A549 (cell line): Measurements from ENCODE around the gene BPIFB4. TPM values are rescaled to one million over a fixed set of nuclear protein-coding genes. Genes with fewer than 3 reads are reported as not detected.

ENCODE experiments used
- ATAC-seq, 2 experiments: fragments of 200-7000 bp in 1 of 2; fragments of >200 bp in 1 of 2; cut with Nextera tagmentation in 1 of 2; cut with Tn5 transposase in 1 of 2; 3 replicates each; pipeline versions ENCODE4 v1.8.0 to v1.9.1; 2018 to 2020; ENCODE audit warnings: mild to moderate bottlenecking in 1 of 2, moderate library complexity in 1 of 2
- CTCF ChIA-PET: fragments of 300-600 bp; sonication (Branson Sonifier 250); formaldehyde crosslinking; extraction: SDS; loops from one replicate; lab custom pipeline; 2021; ENCODE audit warnings: antibody characterized with exemption, inconsistent platforms; lab: Yijun Ruan, JAX
- POLR2A ChIA-PET: fragments of 350-600 bp; formaldehyde crosslinking; extraction: SDS; loops from one replicate; lab custom pipeline; 2021; ENCODE audit warnings: antibody characterized with exemption, inconsistent platforms; lab: Yijun Ruan, JAX
- DNase-seq, 2 experiments: peaks; one replicate each; pipeline versions ENCODE4 v3.0.0 to v3.0.0-alpha.2; 2011 to 2016; ENCODE audit warnings: low read depth in 1 of 2, low spot score in 1 of 2
- FAIRE-seq: peaks from 2 replicates; lab custom pipeline; 2011; peaks lifted over from hg19 to GRCh38; lab: Jason Lieb, UNC
- H3K27ac ChIP-seq, 2 experiments: fragments of >200 bp; sonication (Bioruptor Twin); formaldehyde crosslinking; 3 replicates each; pipeline ENCODE4 v1.5.1; 2016 to 2017
- H3K4me1 ChIP-seq: fragments of >200 bp; sonication (Bioruptor Twin); formaldehyde crosslinking; 3 replicates; pipeline ENCODE4 v1.6.1; 2016
- H3K4me2 ChIP-seq: fragments of >200 bp; sonication (Bioruptor Twin); formaldehyde crosslinking; 3 replicates; pipeline ENCODE4 v1.6.1; 2016
- H3K4me3 ChIP-seq: fragments of >200 bp; sonication (Bioruptor Twin); formaldehyde crosslinking; 3 replicates; pipeline ENCODE4 v1.5.1; 2016
- H3K9me3 ChIP-seq: fragments of >200 bp; sonication (Bioruptor Twin); formaldehyde crosslinking; 3 replicates; pipeline ENCODE4 v1.6.1; 2016
- ATOH8 ChIP-seq: fragments of 250-450 bp; sonication (Bioruptor Pico); IDR thresholded peaks from 2 replicates; pipeline ENCODE4 v1.5.0; 2020; ENCODE audit warnings: low read depth, mild to moderate bottlenecking, moderate library complexity
- CEBPB ChIP-seq, 2 experiments: fragments of >200 bp in 1 of 2; sonication (Bioruptor Twin) in 1 of 2; formaldehyde crosslinking in 1 of 2; IDR thresholded peaks; 2 replicates each; pipeline ENCODE4 v1.6.1; 2012 to 2016
- CHD2 ChIP-seq: fragments of 150-350 bp; IDR thresholded peaks from 2 replicates; pipeline ENCODE4 v1.6.1; 2014; ENCODE audit warnings: low read length; ENCODE audit not compliant: partially characterized antibody
- E2F6 ChIP-seq: IDR thresholded peaks from 2 replicates; pipeline ENCODE4 v1.6.1; 2012; ENCODE audit warnings: low read depth, borderline replicate concordance
- EHMT2 ChIP-seq: fragments of 200-600 bp; sonication (generic); IDR thresholded peaks from 2 replicates; pipeline ENCODE4 v1.6.1; 2016; ENCODE audit warnings: antibody characterized with exemption, low read depth, mild to moderate bottlenecking, moderate library complexity
- ELK1 ChIP-seq: fragments of 150-350 bp; IDR thresholded peaks from 2 replicates; pipeline ENCODE4 v1.6.1; 2014; ENCODE audit warnings: low read depth, mild to moderate bottlenecking, low read length
- ESRRA ChIP-seq: fragments of 150-350 bp; IDR thresholded peaks from 2 replicates; pipeline ENCODE4 v1.6.1; 2014; ENCODE audit warnings: mild to moderate bottlenecking, low read length, borderline replicate concordance
- FOSB ChIP-seq: fragments of 250-450 bp; sonication (Bioruptor Pico); IDR thresholded peaks from 2 replicates; pipeline ENCODE4 v1.5.0; 2020; ENCODE audit warnings: mild to moderate bottlenecking, moderate library complexity
- HEYL ChIP-seq: fragments of 250-450 bp; sonication (Bioruptor Pico); IDR thresholded peaks from 2 replicates; pipeline ENCODE4 v1.8.0; 2021; ENCODE audit warnings: mild to moderate bottlenecking, moderate library complexity
- HOXA7 ChIP-seq: fragments of 250-450 bp; sonication (Bioruptor Pico); IDR thresholded peaks from 2 replicates; pipeline ENCODE4 v1.5.0; 2020; ENCODE audit warnings: mild to moderate bottlenecking, moderate library complexity
- HOXB13 ChIP-seq: fragments of 250-450 bp; sonication (Bioruptor Pico); IDR thresholded peaks from 2 replicates; pipeline ENCODE4 v1.5.0; 2020; ENCODE audit warnings: low read depth, mild to moderate bottlenecking, moderate library complexity
- JUNB ChIP-seq: fragments of >200 bp; sonication (Bioruptor Twin); formaldehyde crosslinking; IDR thresholded peaks from 2 replicates; pipeline ENCODE4 v1.6.1; 2016
- KDM5A ChIP-seq: fragments of 200-600 bp; sonication (generic); IDR thresholded peaks from 2 replicates; pipeline ENCODE4 v1.6.1; 2016; ENCODE audit warnings: antibody characterized with exemption, mild to moderate bottlenecking
- MAZ ChIP-seq: fragments of 150-350 bp; IDR thresholded peaks from 2 replicates; pipeline ENCODE4 v1.6.1; 2014; ENCODE audit warnings: antibody characterized with exemption, low read depth, low read length, borderline replicate concordance
- NR3C1 ChIP-seq: fragments of >200 bp; sonication (Bioruptor Twin); formaldehyde crosslinking; IDR thresholded peaks from 3 replicates; pipeline ENCODE4 v1.6.1; 2017
- PHF8 ChIP-seq: fragments of 200-600 bp; sonication (generic); IDR thresholded peaks from 2 replicates; pipeline ENCODE4 v1.6.1; 2016; ENCODE audit warnings: low read depth, mild to moderate bottlenecking, antibody characterized with exemption, moderate library complexity, borderline replicate concordance
- RARB ChIP-seq: fragments of 250-450 bp; sonication (Bioruptor Pico); IDR thresholded peaks from 2 replicates; pipeline ENCODE4 v1.8.0; 2021; ENCODE audit warnings: mild to moderate bottlenecking, moderate library complexity
- RCOR1 ChIP-seq: fragments of 150-350 bp; IDR thresholded peaks from 2 replicates; pipeline ENCODE4 v1.6.1; 2014; ENCODE audit warnings: antibody characterized with exemption, low read length, low read depth
- REST ChIP-seq: fragments of 200-600 bp; sonication (generic); IDR thresholded peaks from 2 replicates; pipeline ENCODE4 v1.6.1; 2016; ENCODE audit warnings: antibody characterized with exemption, mild to moderate bottlenecking, moderate library complexity
- TP53 ChIP-seq: fragments of 250-450 bp; sonication (Bioruptor Pico); IDR thresholded peaks from 2 replicates; pipeline ENCODE4 v1.5.0; 2021; ENCODE audit warnings: mild to moderate bottlenecking, moderate library complexity
- USF2 ChIP-seq: fragments of 450-650 bp; IDR thresholded peaks from 2 replicates; pipeline ENCODE4 v1.6.1; 2014; ENCODE audit warnings: antibody characterized with exemption
- ZFP36 ChIP-seq: fragments of 450-650 bp; IDR thresholded peaks from 2 replicates; pipeline ENCODE4 v1.6.1; 2014; ENCODE audit warnings: borderline replicate concordance; ENCODE audit not compliant: partially characterized antibody
- ZSCAN20 ChIP-seq: fragments of 250-450 bp; sonication (Bioruptor Pico); IDR thresholded peaks from 2 replicates; pipeline ENCODE4 v1.8.0; 2022; ENCODE audit warnings: mild to moderate bottlenecking, moderate library complexity
- WGBS: methylation state at CpG from one replicate; pipeline ENCODE4 v1.1.6; 2017; ENCODE audit errors: missing lambda C conversion rate; 5-methylcytosine and 5-hydroxymethylcytosine counted together
- polyA plus RNA-seq, 4 experiments: library from polyadenylated mRNA; depleted of rRNA in 3 of 4; stranded (reverse); fragments of >200 nt; fragmentation: RNase III in 1 of 4; extraction: RNeasy Plus Mini Kit Qiagen cat#74134 plus additional on column Dnase treatment in 1 of 4; gene quantifications; 2 replicates in 3 of 4; 3 replicates in 1 of 4; pipeline ENCODE4 v1.2.3, GENCODE V29; 2011 to 2017

The BPIFB4 gene
- polyA plus RNA-seq, 2 of the 4 experiments (the other 2 are of a cell fraction), result not detected

GRCh38 chr20:33071198-33071597 lies 8.2 kb upstream of the BPIFB4 start:
- no peak overlapping the region for H3K4me2 ChIP-seq

GRCh38 chr20:33072362-33072761 lies 7.1 kb upstream of the BPIFB4 start:
- POLR2A ChIA-PET, result no interaction called here
- no peak for FAIRE-seq
- H3K4me3 ChIP-seq, result no peak overlapping the region

More at GRCh38 chr20:33071198-33071597, 8.2 kb upstream of the BPIFB4 start:
- TF ChIP-seq ZFP36, result no peak
- FAIRE-seq (no peak), DNase-seq (no peak), ATAC-seq (no peak)
- POLR2A ChIA-PET, result interaction anchor here (0.7 kb wide), 1 partner anchor 9 kb away, joined by 6 read pairs; no protein-coding TSS in a partner anchor
- H3K4me1 ChIP-seq, result no peaks in the 10 kb centered on the region
- WGBS, result 69% methylated on average over 4 of the region's 5 CpGs
- H3K9me3 ChIP-seq, result no peaks in the 10 kb centered on the region
- H3K27ac ChIP-seq, result no peak overlapping the region
- CTCF ChIA-PET, result interaction anchor here (0.8 to 2.3 kb wide), 4 partner anchors 9 to 169 kb away, joined by 3 to 5 read pairs (median 3); no protein-coding TSS in a partner anchor
- H3K4me3 ChIP-seq, result no peak overlapping the region

GRCh38 chr20:33072813-33073212 lies 6.6 kb upstream of the BPIFB4 start:
- 41% methylated on average over 2 of the region's 2 CpGs for WGBS
- no peak overlapping the region for H3K4me2 ChIP-seq
- ChIA-PET POLR2A (no interaction called here), CTCF (interaction anchor here (2.3 kb wide), 1 partner anchor 171 kb away, joined by 5 read pairs; no protein-coding TSS in a partner anchor)
- H3K9me3 ChIP-seq, result no peaks in the 10 kb centered on the region
- TF ChIP-seq USF2 (no peak), JUNB (no peak), TP53 (CRISPR knock-in tag) (no peak), REST (no peak), ESRRA (no peak), CEBPB (IDR thresholded peaks at IDR 0.05) (no peak), ELK1 (no peak), RARB (CRISPR knock-in tag) (no peak), NR3C1 (no peak), EHMT2 (no peak), CHD2 (no peak), PHF8 (no peak), HOXB13 (CRISPR knock-in tag) (no peak), HOXA7 (CRISPR knock-in tag) (no peak), RCOR1 (no peak), ZSCAN20 (CRISPR knock-in tag) (no peak), E2F6 (no peak), HEYL (CRISPR knock-in tag) (no peak)
- ATAC-seq, result no peak
- H3K27ac ChIP-seq, result no peak overlapping the region
- DNase-seq, result no peak
- no peak for FAIRE-seq
- peaks cover 5% of the 10 kb centered on the region; the same call in 2 of the 3 replicates for H3K4me1 ChIP-seq
- H3K4me3 ChIP-seq, result no peak overlapping the region

More at GRCh38 chr20:33072362-33072761, 7.1 kb upstream of the BPIFB4 start:
- H3K4me1 ChIP-seq, result peaks cover 5% of the 10 kb centered on the region; the same call in 2 of the 3 replicates
- TF ChIP-seq MAZ (no peak), FOSB (CRISPR knock-in tag) (no peak), USF2 (no peak), KDM5A (no peak), ATOH8 (CRISPR knock-in tag) (no peak)
- H3K9me3 ChIP-seq, result no peaks in the 10 kb centered on the region
- H3K27ac ChIP-seq, result no peak overlapping the region
- no peak for DNase-seq
- 18% methylated on average over 4 of the region's 4 CpGs for WGBS
- no peak for ATAC-seq
- CTCF ChIA-PET, result interaction anchor here (1.0 to 2.3 kb wide), 4 partner anchors 22 to 170 kb away, joined by 3 to 5 read pairs (median 3); no protein-coding TSS in a partner anchor
- H3K4me2 ChIP-seq, result no peak overlapping the region
